Activated T-cell treated with anti-CD3 and anti-CD28 coated beads, Interleukin-2, amount 50 U/mL, for 72 hours (primary cell): ENCODE results near the gene PLEKHA1. TPM values are rescaled to one million over a fixed set of nuclear protein-coding genes. Genes with fewer than 3 reads are reported as not detected.

ENCODE experiments used
- ATAC-seq, 2 donors: fragments of 150-1000 bp; cut with Tn5 transposase; replicated peaks in 1 of 2; 2 replicates each; pipeline ENCODE4 v1.10.0; 2021; ENCODE audit warnings: moderate library complexity in 2 of 2, mild to moderate bottlenecking in 1 of 2
- DNase-seq, 2 donors: peaks; one replicate each; pipeline ENCODE4 v3.0.0; 2021 to 2022; ENCODE audit warnings: mixed read lengths in 1 of 2
- H3K27ac Mint-ChIP-seq: one replicate; pipeline ENCODE4 v1.8.0; 2022; ENCODE audit warnings: mild to moderate bottlenecking, moderate library complexity, mixed read lengths
- H3K27me3 Mint-ChIP-seq: one replicate; pipeline ENCODE4 v1.8.0; 2022; ENCODE audit warnings: low read depth, mixed read lengths
- H3K36me3 Mint-ChIP-seq, 2 donors: one replicate each; pipeline ENCODE4 v1.8.0; 2022; ENCODE audit warnings: mixed read lengths in 2 of 2, mild to moderate bottlenecking in 1 of 2; ENCODE audit not compliant: insufficient read depth in 2 of 2
- H3K4me1 Mint-ChIP-seq: one replicate; pipeline ENCODE4 v1.8.0; 2022; ENCODE audit warnings: low read depth, mixed read lengths
- H3K4me3 Mint-ChIP-seq, 2 donors: one replicate each; pipeline ENCODE4 v1.8.0; 2022; ENCODE audit warnings: mild to moderate bottlenecking in 2 of 2, mixed read lengths in 2 of 2, moderate library complexity in 2 of 2
- H3K9me3 Mint-ChIP-seq, 2 donors: one replicate each; pipeline ENCODE4 v1.8.0; 2022; ENCODE audit warnings: mixed read lengths in 2 of 2
- total RNA-seq, 2 donors: library from RNA; stranded (reverse); gene quantifications; one replicate each; pipeline ENCODE4 v1.2.3, GENCODE V29; 2022

The PLEKHA1 gene
- total RNA-seq, 2 donors from 2014 or later = 8.7 to 14.8 TPM

DNA sequence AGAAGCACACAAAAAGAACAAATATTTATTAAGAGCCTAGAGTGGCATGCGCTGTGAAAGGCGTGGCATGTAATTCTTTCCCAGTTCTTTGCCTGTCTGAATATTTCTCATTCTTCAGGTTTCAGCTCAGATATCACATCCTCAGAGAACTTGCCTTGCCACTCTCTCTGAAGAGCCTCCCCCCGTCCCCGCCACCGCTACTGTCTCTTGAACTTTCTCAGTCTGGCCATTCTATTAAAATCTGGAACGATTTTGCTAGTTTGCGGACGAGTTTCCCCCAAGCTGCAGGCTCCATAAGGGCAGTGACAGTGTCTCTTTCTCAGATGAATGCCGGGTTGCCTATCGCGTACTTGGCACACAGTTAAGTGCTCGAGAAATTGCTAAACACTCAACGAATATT, 787 bp upstream of the PLEKHA1 start:
- peak overlapping the region; percentile 65 for H3K27ac Mint-ChIP-seq
- no peak for DNase-seq
- H3K36me3 Mint-ChIP-seq = peaks cover 0 to 3% of the 10 kb centered on the region in 2 donors

GRCh38 chr10:122374859-122375678, 561 bp downstream of the PLEKHA1 start:
- H3K36me3 Mint-ChIP-seq = peaks cover 0 to 5% of the 10 kb centered on the region in 2 donors
- H3K9me3 Mint-ChIP-seq = no peaks in the 10 kb centered on the region
- peaks cover 37% of the 10 kb centered on the region for H3K27me3 Mint-ChIP-seq
- ATAC-seq = peak; percentile 60
- peak overlapping the region; percentile 98 for H3K27ac Mint-ChIP-seq
- H3K4me1 Mint-ChIP-seq = peaks cover 53% of the 10 kb centered on the region
- peak overlapping the region; percentile 93 to 96 for H3K4me3 Mint-ChIP-seq
- DNase-seq = peak; percentile 79 to 84

More for the DNA sequence above, 787 bp upstream of the PLEKHA1 start:
- no peak for ATAC-seq
- peaks cover 42% of the 10 kb centered on the region for H3K4me1 Mint-ChIP-seq
- H3K27me3 Mint-ChIP-seq = peaks cover 40% of the 10 kb centered on the region
- peak overlapping the region; percentile 85 to 95 for H3K4me3 Mint-ChIP-seq
- H3K9me3 Mint-ChIP-seq = no peaks in the 10 kb centered on the region

DNA sequence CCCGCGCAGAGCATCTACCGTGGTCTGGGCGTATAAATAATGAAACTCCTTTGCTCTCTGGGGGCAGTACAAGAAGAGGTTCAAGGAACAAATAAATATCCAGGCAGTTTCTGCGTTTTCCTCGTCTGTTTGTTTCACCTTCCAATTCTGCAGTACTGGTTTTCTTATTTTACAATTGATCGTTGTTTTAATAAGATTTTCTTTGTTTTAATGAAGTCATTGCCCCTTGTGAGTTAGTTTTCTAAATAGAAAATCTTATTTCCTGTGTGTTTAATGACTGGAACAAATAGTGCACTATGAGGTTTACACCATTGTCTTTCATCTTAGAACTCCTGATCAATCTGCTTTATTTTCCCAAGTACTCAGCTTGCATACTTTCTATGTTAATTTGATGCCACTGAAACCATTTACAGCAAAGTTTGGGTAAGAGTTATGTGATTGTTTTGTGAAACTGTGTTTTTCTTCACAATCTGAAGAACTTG, 1.2 kb downstream of the PLEKHA1 start:
- H3K36me3 Mint-ChIP-seq = peaks cover 0 to 5% of the 10 kb centered on the region in 2 donors
- H3K4me3 Mint-ChIP-seq = peak overlapping the region; percentile 93 to 96
- ATAC-seq (no peak), DNase-seq (no peak)
- peaks cover 32% of the 10 kb centered on the region for H3K27me3 Mint-ChIP-seq
- peaks cover 0 to 2% of the 10 kb centered on the region in 2 donors for H3K9me3 Mint-ChIP-seq
- peak overlapping the region; percentile 98 for H3K27ac Mint-ChIP-seq
- peaks cover 53% of the 10 kb centered on the region for H3K4me1 Mint-ChIP-seq

- Mint-ChIP-seq H3K27me3 (peaks cover 25% of the 10 kb centered on the region), H3K9me3 (peaks cover 1 to 2% of the 10 kb centered on the region in 2 donors), H3K27ac (no peak overlapping the region), H3K4me3 (peak overlapping the region in 1 of 2 donors; percentile 7), H3K36me3 (peaks cover 0 to 5% of the 10 kb centered on the region in 2 donors), H3K4me1 (peaks cover 58% of the 10 kb centered on the region)
- no peak for ATAC-seq
- DNase-seq = no peak
These were observed 2.0 kb downstream of the PLEKHA1 start for GRCh38 chr10:122376364-122376961.

GRCh38 chr10:122379041-122379440, 4.5 kb downstream of the PLEKHA1 start:
- Mint-ChIP-seq H3K36me3 (peaks cover 0 to 5% of the 10 kb centered on the region in 2 donors), H3K4me1 (peaks cover 67% of the 10 kb centered on the region), H3K9me3 (peaks cover 2 to 3% of the 10 kb centered on the region in 2 donors), H3K4me3 (peak overlapping the region in 1 of 2 donors; percentile 8), H3K27me3 (peaks cover under 1% of the 10 kb centered on the region), H3K27ac (no peak overlapping the region)
- ATAC-seq (no peak), DNase-seq (no peak)

- ATAC-seq (no peak), DNase-seq (no peak)
- Mint-ChIP-seq H3K4me3 (no peak overlapping the region), H3K27me3 (no peaks in the 10 kb centered on the region), H3K27ac (no peak overlapping the region), H3K4me1 (peaks cover 65% of the 10 kb centered on the region), H3K36me3 (peaks cover 0 to 5% of the 10 kb centered on the region in 2 donors), H3K9me3 (peaks cover 2 to 3% of the 10 kb centered on the region in 2 donors)
These were observed 5.0 kb downstream of the PLEKHA1 start for GRCh38 chr10:122379537-122379936.

GRCh38 chr10:122380703-122381102, 6.2 kb downstream of the PLEKHA1 start:
- ATAC-seq = no peak
- H3K27me3 Mint-ChIP-seq = no peaks in the 10 kb centered on the region
- no peak overlapping the region for H3K4me3 Mint-ChIP-seq
- no peak overlapping the region for H3K27ac Mint-ChIP-seq
- H3K9me3 Mint-ChIP-seq = peaks cover 2 to 3% of the 10 kb centered on the region in 2 donors
- H3K4me1 Mint-ChIP-seq = peaks cover 58% of the 10 kb centered on the region
- peaks cover 0 to 2% of the 10 kb centered on the region in 2 donors for H3K36me3 Mint-ChIP-seq
- DNase-seq = no peak

GRCh38 chr10:122381680-122382079, 7.2 kb downstream of the PLEKHA1 start:
- no peak overlapping the region for H3K4me3 Mint-ChIP-seq
- H3K27ac Mint-ChIP-seq = no peak overlapping the region
- H3K4me1 Mint-ChIP-seq = peaks cover 55% of the 10 kb centered on the region
- H3K36me3 Mint-ChIP-seq = peaks cover 0 to 2% of the 10 kb centered on the region in 2 donors
- ATAC-seq = no peak
- peaks cover 2 to 3% of the 10 kb centered on the region in 2 donors for H3K9me3 Mint-ChIP-seq
- DNase-seq = no peak
- no peaks in the 10 kb centered on the region for H3K27me3 Mint-ChIP-seq

- DNase-seq (no peak), ATAC-seq (no peak)
- Mint-ChIP-seq H3K4me3 (no peak overlapping the region), H3K9me3 (peaks cover 0 to 2% of the 10 kb centered on the region in 2 donors), H3K4me1 (peaks cover 55% of the 10 kb centered on the region), H3K36me3 (peaks cover 2 to 4% of the 10 kb centered on the region in 2 donors), H3K27me3 (no peaks in the 10 kb centered on the region), H3K27ac (no peak overlapping the region)
These were observed 12.0 kb downstream of the PLEKHA1 start for GRCh38 chr10:122386514-122386913.

- Mint-ChIP-seq H3K27ac (no peak overlapping the region), H3K27me3 (no peaks in the 10 kb centered on the region), H3K9me3 (peaks cover 0 to 2% of the 10 kb centered on the region in 2 donors), H3K4me1 (peaks cover 44% of the 10 kb centered on the region), H3K36me3 (peaks cover 2 to 4% of the 10 kb centered on the region in 2 donors), H3K4me3 (peak overlapping the region; percentile 19 to 81)
- no peak for DNase-seq
- no peak for ATAC-seq
These were observed 13.1 kb downstream of the PLEKHA1 start for GRCh38 chr10:122387572-122387971.

- DNase-seq (peak; percentile 65 to 70), ATAC-seq (peak; percentile 88 to 92)
- Mint-ChIP-seq H3K27me3 (no peaks in the 10 kb centered on the region), H3K4me3 (peak overlapping the region; percentile 62 to 81), H3K27ac (peak overlapping the region; percentile 27), H3K36me3 (peaks cover 2 to 4% of the 10 kb centered on the region in 2 donors), H3K9me3 (peaks cover 0 to 2% of the 10 kb centered on the region in 2 donors), H3K4me1 (peaks cover 44% of the 10 kb centered on the region)
These were observed 13.9 kb downstream of the PLEKHA1 start for GRCh38 chr10:122388287-122388997.

DNA sequence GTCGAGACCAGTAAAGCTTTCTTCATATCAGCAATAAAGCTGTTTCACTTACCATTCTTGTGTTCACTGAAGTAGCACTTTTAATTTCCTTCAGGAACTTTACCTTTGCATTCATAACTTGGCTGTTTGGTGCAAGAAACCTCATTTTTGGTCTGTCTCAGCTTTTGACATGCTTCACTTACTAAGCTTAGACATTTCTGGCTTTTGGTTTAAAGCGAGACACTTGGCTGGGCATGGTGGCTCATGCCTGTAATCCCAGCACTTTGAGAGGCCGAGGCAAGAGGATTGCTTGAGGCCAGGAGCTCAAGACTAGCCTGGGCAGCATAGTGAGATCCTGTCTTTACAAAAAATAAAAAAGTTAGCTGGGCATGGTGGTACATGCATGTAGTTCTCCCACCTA, 15.8 kb downstream of the PLEKHA1 start:
- ATAC-seq (peak in 1 of 2 donors; percentile 30), DNase-seq (no peak)
- Mint-ChIP-seq H3K36me3 (peaks cover 2 to 9% of the 10 kb centered on the region in 2 donors), H3K4me3 (peak overlapping the region in 1 of 2 donors; percentile 27), H3K4me1 (peaks cover 39% of the 10 kb centered on the region), H3K27ac (no peak overlapping the region), H3K9me3 (no peaks in the 10 kb centered on the region), H3K27me3 (no peaks in the 10 kb centered on the region)
